Hepatocyte (in vitro differentiated cells): ENCODE data around the gene TMEM121.

Experiments used
- CTCF ChIP-seq: fragments of 200-600 bp; sonication (generic); IDR thresholded peaks from 2 replicates; pipeline ENCODE4 v1.5.1; 2016; ENCODE audit warnings: antibody characterized with exemption, mild to moderate bottlenecking; ENCODE audit not compliant: poor library complexity
- EZH2 ChIP-seq: fragments of 200-600 bp; sonication (generic); IDR thresholded peaks from 2 replicates; pipeline ENCODE4 v1.6.1; 2016; ENCODE audit warnings: antibody characterized with exemption, mild to moderate bottlenecking, borderline replicate concordance

- TF ChIP-seq CTCF, result no peak
- TF ChIP-seq EZH2, result no peak
Measured at GRCh38 chr14:105538481-105539049, 12.2 kb downstream of the TMEM121 start.
